Cardiac fibroblast (primary cell): ENCODE measurements around the gene GPC6.

Experiments
- DNase-seq, 2 donors: peaks; one replicate each; pipeline versions ENCODE4 v3.0.0 to v3.0.0-alpha.2; 2010; ENCODE audit warnings: low read depth in 2 of 2
- H3K4me3 ChIP-seq, 2 donors: replicated peaks in 1 of 2; 1 replicate in 1 of 2; 2 replicates in 1 of 2; pipeline ENCODE4 v1.5.1; 2011; ENCODE audit warnings: low read depth in 2 of 2, low read length in 2 of 2, mild to moderate bottlenecking in 2 of 2, moderate library complexity in 1 of 2
- TF ChIP-seq, protein P1 (sequence below): IDR thresholded peaks from one replicate; pipeline ENCODE4 v1.5.1; 2011; ENCODE audit warnings: low read depth, mild to moderate bottlenecking, low read length, inconsistent platforms

Gene GPC6

DNA sequence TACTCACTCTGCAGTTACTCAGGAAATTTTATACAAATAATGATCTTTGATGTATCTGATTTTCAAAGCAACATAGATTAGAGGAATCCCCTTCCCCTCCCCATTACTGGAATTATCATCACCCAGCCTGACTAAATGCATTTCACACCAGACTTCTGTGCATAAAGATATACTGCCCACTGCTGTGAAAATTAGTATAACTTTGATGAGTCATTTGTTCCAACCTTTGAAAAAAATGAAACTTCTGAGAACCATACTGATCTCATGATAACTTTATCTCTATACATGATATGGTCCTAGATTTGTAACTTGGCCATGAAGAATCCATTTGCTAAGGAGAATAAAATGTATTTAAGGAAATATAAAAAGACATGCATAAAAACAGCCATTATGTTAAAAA, 63.9 kb downstream of the GPC6 start:
- peak in 1 of 2 donors; percentile 28 for DNase-seq
- no peak overlapping the region for H3K4me3 ChIP-seq
- TF ChIP-seq, protein P1, sequence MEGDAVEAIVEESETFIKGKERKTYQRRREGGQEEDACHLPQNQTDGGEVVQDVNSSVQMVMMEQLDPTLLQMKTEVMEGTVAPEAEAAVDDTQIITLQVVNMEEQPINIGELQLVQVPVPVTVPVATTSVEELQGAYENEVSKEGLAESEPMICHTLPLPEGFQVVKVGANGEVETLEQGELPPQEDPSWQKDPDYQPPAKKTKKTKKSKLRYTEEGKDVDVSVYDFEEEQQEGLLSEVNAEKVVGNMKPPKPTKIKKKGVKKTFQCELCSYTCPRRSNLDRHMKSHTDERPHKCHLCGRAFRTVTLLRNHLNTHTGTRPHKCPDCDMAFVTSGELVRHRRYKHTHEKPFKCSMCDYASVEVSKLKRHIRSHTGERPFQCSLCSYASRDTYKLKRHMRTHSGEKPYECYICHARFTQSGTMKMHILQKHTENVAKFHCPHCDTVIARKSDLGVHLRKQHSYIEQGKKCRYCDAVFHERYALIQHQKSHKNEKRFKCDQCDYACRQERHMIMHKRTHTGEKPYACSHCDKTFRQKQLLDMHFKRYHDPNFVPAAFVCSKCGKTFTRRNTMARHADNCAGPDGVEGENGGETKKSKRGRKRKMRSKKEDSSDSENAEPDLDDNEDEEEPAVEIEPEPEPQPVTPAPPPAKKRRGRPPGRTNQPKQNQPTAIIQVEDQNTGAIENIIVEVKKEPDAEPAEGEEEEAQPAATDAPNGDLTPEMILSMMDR = no peak

DNA sequence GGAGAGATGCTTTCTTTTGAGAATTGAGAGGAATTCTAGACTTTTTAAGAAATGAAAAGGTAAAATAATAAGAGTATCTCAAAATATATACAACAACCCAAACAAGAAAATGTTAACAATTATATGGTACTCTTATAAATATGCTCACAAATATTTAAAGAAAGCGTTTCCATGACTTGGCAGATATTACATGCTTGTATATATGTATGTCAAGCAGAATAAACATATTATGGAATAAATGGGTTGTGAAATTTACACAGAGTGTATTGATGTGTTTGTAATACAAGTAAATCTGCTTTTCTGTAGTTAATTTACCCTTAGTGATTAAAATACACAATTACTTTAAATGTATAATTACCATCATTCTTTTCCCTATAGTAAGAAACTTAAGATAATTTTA, 65.8 kb downstream of the GPC6 start:
- TF ChIP-seq, protein P1 = no peak
- no peak for DNase-seq
- no peak overlapping the region for H3K4me3 ChIP-seq

DNA sequence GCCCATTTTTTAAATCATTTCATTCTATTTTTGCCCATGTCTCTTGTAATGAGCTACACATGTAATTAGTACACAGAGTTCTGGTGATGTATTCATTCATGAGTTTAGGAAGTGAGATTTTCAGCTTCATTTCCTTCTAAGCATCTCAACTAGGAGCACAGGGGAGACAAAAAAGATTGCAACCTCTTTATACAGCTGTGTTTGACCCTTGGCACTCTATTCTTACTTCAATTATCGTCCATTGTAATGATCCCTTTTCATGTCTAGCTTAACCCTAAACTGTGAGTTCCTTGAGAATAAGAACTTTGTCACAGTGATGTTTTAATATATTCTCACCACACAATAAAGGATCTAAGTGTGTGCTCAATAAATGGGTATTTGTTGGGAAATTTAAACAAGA, 67.1 kb downstream of the GPC6 start:
- DNase-seq = no peak
- TF ChIP-seq, protein P1 = no peak

DNA sequence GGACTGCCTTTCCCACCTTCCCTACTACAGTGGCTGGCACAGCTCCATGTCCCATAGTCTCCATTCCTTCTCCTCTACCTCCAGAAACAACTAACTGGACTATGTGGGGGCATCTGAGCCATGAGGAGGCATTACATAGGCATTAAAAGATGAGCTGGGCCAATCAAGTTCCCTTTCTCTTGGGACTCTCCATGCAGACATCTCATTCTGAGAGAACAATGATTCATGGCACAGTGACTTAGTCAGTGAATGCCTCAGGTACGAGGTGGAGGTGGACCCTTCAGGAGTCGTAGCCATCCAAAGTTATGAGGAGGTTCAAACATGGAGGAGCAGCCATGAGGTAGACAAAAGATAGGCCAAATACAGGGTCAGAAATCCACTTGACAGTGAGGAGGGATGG, 70.0 kb downstream of the GPC6 start:
- TF ChIP-seq, protein P1 = no peak
- no peak overlapping the region for H3K4me3 ChIP-seq
- no peak for DNase-seq

More for the DNA sequence above, 67.1 kb downstream of the GPC6 start:
- no peak overlapping the region for H3K4me3 ChIP-seq

DNA sequence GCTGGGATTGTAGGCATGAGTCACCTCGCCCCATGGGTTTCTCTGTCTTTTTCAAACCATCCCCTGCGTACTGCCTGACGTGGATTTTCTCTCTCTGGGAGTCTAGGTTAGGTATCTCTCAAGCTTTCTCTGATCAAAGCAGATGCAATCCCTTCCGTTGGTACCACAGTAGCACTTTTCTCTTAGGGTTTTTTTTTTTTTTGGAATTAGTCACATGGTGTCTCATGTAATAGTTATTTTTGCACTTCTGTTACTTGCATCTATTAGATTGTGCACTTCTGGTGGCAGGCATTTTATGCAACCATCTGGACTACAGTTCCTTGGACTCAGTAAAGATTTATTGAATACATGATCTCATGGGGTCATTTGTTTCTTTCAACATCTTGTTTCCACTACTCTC, 72.1 kb downstream of the GPC6 start:
- no peak for DNase-seq
- TF ChIP-seq, protein P1 = no peak
- no peak overlapping the region for H3K4me3 ChIP-seq

DNA sequence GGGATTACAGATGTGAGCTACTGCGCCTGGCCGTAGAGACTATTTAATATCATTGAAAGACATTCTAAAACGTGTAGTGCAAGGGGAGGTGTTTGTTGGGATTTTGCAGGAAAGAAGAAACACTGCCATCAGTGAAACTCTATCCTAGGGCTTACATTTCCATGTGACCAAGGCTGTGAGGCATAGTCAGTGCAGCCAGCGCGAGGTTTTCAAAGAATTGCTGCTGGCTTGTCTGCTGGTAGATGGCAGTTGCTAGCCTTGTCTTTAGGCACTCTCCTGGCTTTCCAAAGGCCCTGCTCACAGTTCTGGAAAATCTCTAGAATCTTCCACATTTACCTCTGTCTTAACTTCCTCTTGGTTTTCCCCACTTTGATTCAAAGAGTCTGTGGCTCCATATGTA, 77.5 kb downstream of the GPC6 start:
- DNase-seq = no peak
- H3K4me3 ChIP-seq = no peak overlapping the region
- TF ChIP-seq, protein P1 = no peak

DNA sequence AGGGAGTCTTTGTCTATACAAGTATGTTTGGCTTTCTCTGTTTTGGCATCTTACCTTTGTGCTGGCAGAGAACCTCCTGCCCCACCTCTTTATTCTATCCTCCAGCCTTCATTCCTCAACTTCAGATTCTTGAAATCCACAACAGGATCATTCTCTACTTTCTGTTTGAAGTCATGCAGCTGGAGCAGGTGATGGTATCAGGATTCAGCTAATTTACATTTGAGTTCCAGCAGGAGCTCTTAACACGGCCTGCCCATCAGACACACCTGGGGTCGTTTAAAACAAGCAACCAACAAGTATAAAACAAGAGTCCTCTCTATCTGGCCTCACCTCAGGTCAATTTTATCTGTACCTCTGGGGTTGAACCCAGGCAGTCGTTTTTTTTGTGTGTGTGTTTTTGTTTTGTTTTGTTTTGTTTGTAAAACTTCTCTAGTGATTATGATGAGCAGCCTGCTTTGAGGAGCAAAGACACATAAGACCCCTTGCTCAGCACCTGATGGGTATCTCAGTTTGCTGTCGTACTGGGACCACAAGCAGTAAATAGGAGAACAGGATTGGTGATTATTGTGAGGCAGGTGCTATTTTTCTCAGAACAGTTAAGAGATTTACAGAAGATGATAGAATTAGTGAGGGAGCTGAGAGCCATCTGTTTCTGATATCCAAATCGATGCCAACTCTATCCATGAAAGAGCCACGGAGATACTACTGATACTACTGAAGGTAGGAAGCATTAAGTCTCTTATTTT, 78.4 kb downstream of the GPC6 start:
- TF ChIP-seq, protein P1 = no peak

More for the DNA sequence above, 78.4 kb downstream of the GPC6 start:
- H3K4me3 ChIP-seq = no peak overlapping the region
- no peak for DNase-seq
